PC-9 (cell line): ENCODE measurements around the gene LRMDA.

ENCODE experiments used
- EZH2 ChIP-seq: fragments of 200-600 bp; sonication (generic); IDR thresholded peaks from 2 replicates; pipeline ENCODE4 v1.8.0; 2017; ENCODE audit warnings: antibody characterized with exemption, low read depth
- TF ChIP-seq, protein P1 (sequence below): fragments of 200-600 bp; sonication (generic); conservative IDR thresholded peaks from 2 replicates; pipeline ENCODE4 v1.6.1; 2017; ENCODE audit warnings: mixed run types, antibody characterized with exemption, mild to moderate bottlenecking, moderate library complexity

DNA sequence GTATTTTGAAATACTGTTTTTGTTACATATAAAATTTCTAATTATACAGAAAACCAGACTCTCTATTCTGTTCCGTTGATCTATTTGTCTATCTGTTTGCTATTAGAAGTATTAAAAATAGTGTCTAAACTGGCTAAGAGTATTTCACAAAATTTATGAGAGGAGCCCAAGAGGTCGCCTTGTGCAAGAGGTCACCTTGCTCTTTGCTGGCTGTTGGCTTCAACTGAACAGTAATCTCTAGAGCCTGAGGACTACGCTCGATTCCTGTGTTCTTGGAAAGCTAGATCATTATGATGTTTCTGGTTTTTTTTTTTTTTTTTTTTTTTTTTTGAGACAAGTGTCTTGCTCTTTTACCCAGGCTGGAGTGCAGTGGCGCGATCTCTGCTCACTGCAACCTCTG is 428.6 kb downstream of the LRMDA start:
- TF ChIP-seq EZH2, result no peak
- TF ChIP-seq, protein P1, sequence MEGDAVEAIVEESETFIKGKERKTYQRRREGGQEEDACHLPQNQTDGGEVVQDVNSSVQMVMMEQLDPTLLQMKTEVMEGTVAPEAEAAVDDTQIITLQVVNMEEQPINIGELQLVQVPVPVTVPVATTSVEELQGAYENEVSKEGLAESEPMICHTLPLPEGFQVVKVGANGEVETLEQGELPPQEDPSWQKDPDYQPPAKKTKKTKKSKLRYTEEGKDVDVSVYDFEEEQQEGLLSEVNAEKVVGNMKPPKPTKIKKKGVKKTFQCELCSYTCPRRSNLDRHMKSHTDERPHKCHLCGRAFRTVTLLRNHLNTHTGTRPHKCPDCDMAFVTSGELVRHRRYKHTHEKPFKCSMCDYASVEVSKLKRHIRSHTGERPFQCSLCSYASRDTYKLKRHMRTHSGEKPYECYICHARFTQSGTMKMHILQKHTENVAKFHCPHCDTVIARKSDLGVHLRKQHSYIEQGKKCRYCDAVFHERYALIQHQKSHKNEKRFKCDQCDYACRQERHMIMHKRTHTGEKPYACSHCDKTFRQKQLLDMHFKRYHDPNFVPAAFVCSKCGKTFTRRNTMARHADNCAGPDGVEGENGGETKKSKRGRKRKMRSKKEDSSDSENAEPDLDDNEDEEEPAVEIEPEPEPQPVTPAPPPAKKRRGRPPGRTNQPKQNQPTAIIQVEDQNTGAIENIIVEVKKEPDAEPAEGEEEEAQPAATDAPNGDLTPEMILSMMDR, result no peak
